ENCODE measurements around the gene IGSF8.
A peak's percentile ranks its signal among the peaks of the same experiment; 100 is the strongest.
"Not testable (repeated sequence)": the region's sequence is repeated elsewhere in the genome, so short reads cannot be mapped to it uniquely, and the experiment has no call there.

The IGSF8 gene

DNA sequence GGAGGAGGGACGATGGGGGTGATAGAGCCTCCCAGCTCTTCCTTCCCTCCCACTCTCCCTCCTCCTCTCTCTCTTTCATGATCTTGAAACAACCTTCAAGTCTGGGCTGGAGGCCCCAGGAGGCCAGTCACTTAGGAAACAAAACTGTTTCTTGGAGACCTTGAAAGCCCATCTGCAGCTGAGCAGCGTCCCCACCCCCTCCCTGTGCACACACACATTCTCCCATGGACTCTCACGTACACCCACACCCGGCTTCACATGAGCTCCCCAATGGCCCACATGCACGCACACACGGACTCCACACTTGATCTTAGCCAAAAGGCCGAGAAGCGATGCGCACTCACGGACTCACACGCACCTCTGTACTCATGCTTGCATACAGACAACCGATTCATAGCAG is 13.9 kb upstream of the IGSF8 start:
- TF ChIP-seq, protein P1, sequence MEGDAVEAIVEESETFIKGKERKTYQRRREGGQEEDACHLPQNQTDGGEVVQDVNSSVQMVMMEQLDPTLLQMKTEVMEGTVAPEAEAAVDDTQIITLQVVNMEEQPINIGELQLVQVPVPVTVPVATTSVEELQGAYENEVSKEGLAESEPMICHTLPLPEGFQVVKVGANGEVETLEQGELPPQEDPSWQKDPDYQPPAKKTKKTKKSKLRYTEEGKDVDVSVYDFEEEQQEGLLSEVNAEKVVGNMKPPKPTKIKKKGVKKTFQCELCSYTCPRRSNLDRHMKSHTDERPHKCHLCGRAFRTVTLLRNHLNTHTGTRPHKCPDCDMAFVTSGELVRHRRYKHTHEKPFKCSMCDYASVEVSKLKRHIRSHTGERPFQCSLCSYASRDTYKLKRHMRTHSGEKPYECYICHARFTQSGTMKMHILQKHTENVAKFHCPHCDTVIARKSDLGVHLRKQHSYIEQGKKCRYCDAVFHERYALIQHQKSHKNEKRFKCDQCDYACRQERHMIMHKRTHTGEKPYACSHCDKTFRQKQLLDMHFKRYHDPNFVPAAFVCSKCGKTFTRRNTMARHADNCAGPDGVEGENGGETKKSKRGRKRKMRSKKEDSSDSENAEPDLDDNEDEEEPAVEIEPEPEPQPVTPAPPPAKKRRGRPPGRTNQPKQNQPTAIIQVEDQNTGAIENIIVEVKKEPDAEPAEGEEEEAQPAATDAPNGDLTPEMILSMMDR (IDR thresholded peaks at IDR 0.05; ENCODE audit: extremely low read depth, missing control alignments): no peak
- DNase-seq (ENCODE audit: low spot score): no peak

DNA sequence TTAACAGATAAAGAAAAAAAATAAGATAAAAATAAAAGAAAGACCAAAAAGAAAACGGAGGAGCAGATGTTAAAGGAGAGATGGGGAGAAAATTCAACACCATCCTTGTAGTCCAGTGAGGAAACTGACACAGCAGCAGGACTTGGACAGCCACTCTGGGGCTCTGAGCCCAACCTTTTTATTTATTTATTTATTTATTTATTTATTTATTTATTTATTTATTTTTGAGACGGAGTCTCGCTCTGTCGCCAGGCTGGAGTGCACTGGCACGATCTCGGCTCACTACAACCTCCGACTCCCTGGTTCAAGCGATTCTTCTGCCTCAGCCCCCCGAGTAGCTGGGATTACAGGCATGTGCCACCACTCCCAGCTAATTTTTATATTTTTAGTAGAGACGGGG is 13.0 kb upstream of the IGSF8 start:
- not testable (repeated sequence) for DNase-seq (ENCODE audit: low spot score)

DNA sequence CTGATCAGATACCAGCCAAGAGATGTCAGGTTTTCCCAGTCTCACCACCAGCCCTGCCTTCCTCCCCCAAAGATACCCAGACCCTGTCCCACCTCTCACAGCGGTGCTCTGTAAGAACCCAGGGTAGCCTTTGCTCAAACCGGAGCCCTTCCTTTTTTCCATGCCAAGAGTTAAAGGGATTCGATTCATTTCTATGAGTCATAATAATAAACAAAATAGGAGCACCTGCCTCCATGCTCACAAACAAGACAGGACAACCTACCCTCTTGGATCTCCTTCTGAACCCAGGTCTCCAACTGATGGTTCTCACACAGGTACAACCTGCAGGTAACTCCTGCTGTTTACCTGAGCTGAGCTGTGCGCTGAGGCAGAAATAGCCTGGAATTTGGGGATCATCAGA is 11.3 kb upstream of the IGSF8 start:
- TF ChIP-seq, protein P1 (IDR thresholded peaks at IDR 0.05; ENCODE audit: extremely low read depth, missing control alignments): no peak
- DNase-seq (ENCODE audit: low spot score): no peak

DNA sequence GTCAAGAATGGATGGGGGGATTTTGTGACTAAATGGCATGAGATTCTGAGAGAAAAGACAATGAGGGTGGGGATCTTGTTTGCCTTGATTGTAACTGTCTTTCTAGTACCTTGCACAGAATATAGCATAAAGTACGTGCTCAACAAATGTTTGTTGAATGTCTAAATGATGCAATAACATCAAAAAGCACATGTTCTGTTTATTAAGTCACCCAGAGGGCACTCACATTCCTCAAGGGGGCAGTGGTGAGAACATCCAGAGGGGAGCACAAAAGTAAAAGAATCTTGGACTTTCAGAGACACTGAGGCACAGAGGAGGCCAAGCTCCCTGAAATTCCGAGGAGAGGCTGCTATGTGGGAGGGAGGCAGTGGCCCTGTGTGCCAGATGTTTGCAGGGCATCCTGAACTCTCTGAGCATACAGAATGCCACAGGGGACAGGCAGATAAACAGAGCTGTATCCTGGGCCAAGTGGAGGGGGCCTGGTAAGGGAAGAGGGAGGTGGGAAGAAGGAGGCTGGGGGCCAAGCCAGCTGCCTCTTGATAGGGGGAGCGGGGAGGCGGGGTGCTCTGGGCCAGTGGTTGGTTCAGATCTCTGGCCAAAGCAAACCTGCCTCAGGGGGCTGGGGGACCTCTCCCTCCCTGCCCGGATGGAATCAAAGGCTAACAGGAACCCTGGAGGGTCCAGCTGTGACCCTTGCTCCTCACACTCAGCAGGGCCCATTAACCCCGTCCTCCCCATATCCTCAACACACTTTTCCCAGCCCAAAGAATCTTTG is 10.7 kb upstream of the IGSF8 start:
- peak; percentile 60 for DNase-seq (ENCODE audit: low spot score)
- TF ChIP-seq, protein P1 (IDR thresholded peaks at IDR 0.05; ENCODE audit: extremely low read depth, missing control alignments): peak; percentile 45

DNA sequence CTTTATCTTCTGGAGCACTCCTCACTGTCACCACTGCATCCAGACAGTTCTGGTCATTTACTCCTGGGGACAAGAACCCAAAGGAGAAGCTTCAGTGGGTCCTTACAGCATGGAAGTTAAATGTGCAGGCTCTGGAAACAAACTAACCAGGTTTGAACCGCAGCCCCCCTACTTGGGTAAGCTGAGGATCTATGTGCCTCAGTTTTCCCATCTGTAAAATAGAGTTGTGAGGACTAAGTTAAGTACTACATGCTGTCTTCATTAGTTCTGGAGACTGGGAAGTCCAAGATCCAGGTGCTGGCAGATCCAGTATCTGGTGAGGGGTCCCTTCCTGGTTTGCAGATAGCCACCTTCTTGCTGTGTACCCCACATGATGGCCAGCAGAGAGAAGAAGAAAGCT is 9.1 kb upstream of the IGSF8 start:
- TF ChIP-seq, protein P1 (IDR thresholded peaks at IDR 0.05; ENCODE audit: extremely low read depth, missing control alignments): no peak
- DNase-seq (ENCODE audit: low spot score): no peak

DNA sequence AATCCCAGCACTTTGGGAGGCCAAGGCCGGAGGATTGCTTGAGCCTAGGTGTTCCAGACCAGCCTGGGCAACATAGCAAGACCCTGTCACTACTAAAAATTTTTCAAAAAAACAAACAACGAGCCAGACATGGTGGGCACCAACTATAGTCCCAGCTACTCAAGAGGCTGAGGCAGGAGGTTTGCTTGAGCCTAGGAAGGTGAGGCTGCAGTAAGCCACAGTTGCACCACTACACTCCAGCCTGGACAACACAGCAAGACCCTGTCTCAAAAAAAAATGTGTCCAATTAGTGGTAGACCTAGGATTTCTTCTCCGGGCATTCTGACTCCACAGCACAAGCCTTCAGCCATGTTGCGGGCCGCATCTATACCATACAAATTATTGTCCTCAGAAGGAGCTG is 6.7 kb upstream of the IGSF8 start:
- TF ChIP-seq, protein P1 (IDR thresholded peaks at IDR 0.05; ENCODE audit: extremely low read depth, missing control alignments): no peak
- DNase-seq (ENCODE audit: low spot score): no peak

DNA sequence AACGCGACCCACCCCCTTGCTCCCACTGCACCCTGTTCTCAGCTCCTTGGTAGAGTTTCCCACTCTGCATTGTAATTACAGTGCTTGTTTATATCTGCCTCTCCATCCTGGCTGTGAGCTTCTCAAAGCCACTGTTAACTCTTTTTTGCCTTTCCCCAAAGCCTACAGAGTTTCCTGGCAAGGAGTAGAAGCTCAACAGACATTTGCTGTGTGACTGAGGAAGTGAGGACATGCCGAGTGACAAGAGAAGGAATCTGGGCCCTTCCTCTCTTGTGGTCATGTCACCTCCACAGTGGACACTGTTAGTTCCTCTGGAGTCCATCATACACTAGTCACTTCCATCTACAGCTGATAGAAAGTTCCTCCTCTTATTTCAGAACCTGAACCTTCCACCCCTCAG is 6.1 kb upstream of the IGSF8 start:
- no peak for DNase-seq (ENCODE audit: low spot score)
- TF ChIP-seq, protein P1 (IDR thresholded peaks at IDR 0.05; ENCODE audit: extremely low read depth, missing control alignments): no peak

Data from GM20000 (cell line).